ENCODE data around the gene VTN. TPM values are rescaled to one million over a fixed set of nuclear protein-coding genes. Genes with fewer than 3 reads are reported as not detected.
"Not testable (repeated sequence)": the region's sequence is repeated elsewhere in the genome, so short reads cannot be mapped to it uniquely, and the experiment has no call there.

Gene VTN
- total RNA-seq, 1 donor from 2014 or later, result 0.31 TPM

- no peak for DNase-seq
These were observed 27.8 kb downstream of the VTN start for GRCh38 chr17:28342313-28342712.

DNA sequence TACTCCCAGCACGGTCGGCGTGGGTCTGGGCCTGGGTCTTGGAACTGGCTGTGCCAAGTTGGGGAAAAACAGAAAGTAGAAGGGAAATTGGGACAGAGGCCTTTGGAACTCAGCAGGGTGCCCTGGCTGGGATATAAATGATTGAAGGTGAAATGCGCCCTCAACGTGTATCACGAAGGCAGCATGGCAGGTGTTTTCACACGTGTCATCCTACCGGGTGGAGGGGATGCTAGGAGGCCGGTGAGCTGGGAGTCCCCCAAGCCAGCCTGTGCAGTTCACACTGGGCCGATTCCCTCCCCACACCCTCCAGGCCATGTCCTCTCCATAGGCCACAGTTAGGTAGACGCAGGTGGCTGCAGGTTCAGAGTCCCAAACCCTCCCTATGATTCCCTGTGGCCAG lies 28.6 kb downstream of the VTN start:
- no peak for DNase-seq

GRCh38 chr17:28340374-28340773 lies 29.7 kb downstream of the VTN start:
- no peak for DNase-seq

DNA sequence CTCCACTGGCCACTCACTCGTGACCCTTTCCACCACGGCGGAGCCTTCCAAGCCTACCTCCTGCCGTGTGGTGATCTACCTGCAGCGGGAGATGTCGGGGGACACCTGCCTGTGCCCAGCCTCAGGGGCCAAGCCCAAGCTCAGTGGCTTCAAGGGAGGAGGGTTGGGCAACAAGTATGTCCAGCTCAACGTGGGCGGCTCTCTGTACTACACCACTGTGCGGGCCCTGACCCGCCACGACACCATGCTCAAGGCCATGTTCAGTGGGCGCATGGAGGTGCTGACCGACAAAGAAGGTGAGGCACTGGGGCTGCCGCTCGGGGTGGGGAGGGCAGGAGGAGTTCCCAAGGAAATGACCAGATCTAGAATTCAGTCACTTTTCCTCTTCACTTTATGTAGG lies 30.7 kb downstream of the VTN start:
- DNase-seq, result no peak

DNA sequence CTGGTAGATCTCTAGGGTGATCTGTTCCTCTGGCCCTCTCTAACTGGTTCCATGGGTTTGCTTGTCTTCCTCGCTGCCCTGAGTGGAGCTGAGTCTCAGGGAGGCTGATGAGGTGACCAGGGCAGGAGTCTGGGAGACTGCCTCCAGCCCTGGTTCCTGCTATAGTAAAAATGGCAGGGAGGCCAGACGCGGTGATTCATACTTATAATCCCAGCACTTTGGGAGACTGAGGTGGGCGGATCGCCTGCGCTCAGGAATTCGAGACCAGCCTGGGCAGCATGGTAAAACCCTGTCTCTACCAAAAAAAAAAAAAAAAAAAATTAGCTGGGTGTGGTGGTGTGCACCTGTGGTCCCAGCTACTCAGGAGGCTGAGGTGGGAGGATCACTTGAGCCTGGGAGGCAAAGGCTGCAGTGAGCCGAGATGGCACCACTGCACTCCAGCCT lies 31.3 kb downstream of the VTN start:
- not testable (repeated sequence) for DNase-seq

- no peak for DNase-seq
These were observed 31.9 kb downstream of the VTN start for GRCh38 chr17:28338056-28338768.

GRCh38 chr17:28335959-28336871 lies 33.9 kb downstream of the VTN start:
- DNase-seq, result no peak

- DNase-seq, result peak; percentile 99
These were observed 34.7 kb downstream of the VTN start, which contains the start of the genes IFT20 and TNFAIP1 for GRCh38 chr17:28335201-28335958. Gene IFT20 (minus strand): TSS chr17:28335472. CDS start chr17:28331985, 3,487 bp downstream. Gene TNFAIP1 (plus strand): TSS chr17:28335761. CDS start chr17:28339522, 3,761 bp downstream.

DNA sequence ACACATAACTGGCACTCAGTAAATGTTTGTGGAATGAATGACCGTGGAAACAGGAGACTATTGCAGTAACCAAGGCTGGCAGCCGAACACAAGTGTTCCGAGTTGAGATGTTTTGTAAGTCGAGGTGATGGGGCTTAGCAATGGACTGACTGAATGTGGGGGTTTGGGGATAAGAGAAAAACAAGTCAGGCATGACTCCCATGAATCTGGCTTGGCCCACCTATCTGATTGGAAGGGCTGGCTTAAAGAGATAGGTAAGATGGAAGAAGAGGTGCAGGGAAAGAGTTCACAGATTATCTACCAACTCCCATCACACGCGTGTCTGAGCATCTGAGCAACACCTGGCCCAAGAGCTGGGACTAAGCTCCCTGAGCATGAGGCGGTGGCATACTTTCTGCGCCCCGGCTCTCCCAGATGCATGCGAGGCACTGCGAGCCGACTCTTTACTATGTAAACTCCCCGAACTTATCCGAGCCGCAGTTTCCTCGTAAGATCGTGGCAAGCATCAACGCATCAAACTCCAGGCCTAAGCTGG lies 35.4 kb downstream of the VTN start:
- DNase-seq, result no peak

GRCh38 chr17:28334171-28334570 lies 35.9 kb downstream of the VTN start:
- DNase-seq, result no peak

DNA sequence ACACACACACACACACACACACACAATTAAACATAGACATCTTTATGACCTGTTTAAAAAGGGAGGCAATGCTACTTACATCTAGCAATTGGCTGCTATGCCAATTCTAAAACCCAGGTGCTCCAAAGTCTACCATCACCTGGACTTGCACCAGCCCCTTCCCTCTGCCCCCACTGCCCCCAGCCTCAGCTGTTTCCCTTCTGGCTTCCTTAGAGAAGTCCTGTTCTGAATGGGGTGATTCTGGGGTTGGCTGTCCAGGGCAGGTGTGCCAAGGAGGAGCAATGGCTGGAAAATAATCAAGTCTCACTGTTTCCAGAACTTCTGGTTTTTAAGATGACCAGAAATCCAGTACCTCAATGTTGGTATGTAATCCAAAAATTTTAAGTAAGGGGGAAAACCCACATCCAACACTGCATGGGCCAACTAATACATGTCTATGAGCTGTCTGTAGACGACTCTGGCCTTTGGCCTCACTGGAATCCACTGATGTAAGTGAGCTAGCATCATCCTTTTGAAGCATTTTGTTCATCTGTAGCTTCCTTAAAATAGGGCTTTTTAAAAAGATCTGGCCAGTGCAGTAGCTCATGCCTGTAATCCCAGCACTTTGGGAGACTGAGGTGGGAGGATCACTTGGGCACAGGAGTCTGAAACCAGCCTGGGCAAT lies 36.9 kb downstream of the VTN start:
- DNase-seq, result no peak

- no peak for DNase-seq
These were observed 38.2 kb downstream of the VTN start for GRCh38 chr17:28331891-28332420.

DNA sequence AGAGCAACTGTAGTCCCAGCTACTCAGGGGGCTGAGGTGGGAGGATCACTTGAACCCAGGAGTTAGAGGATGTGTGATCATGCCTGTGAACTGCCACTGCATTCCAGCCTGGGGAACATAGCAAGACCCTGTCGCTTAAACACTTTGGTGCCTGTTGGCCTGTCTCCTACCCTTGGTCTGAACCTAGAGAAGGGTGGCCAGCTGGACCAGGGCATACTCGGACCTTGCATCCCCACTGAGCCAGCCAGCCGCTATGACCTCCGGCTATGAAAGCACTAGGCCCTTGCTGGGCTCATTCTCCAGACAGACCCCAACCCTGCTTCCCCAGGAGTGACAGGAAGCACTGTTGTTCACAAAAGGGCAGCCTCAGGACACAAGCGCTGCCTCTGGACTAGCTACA lies 39.4 kb downstream of the VTN start:
- DNase-seq, result no peak

GRCh38 chr17:28328325-28328724 lies 41.8 kb downstream of the VTN start:
- no peak for DNase-seq

- no peak for DNase-seq
These were observed 42.4 kb downstream of the VTN start for GRCh38 chr17:28327709-28328108.

GRCh38 chr17:28327031-28327607 lies 43.0 kb downstream of the VTN start:
- DNase-seq, result no peak

DNA sequence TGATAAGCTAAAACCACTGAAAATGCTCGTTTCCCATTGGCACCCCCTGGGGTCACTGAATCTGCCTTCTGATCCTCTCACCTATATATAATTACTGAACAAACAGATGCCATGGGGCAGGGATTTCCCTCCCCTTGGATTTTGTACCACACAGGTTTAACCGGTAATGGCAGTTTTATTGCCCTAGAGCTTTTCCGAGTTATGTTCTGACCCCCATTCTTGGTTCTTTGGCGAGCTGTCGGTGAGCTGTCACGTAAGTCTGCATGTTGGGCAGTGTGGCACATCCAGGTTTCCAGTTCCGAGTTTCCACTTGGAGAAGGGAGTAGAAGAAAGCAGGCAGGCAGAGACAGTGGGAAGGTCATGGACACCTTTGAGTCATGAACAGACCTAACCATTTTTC lies 44.0 kb downstream of the VTN start:
- no peak for DNase-seq

DNA sequence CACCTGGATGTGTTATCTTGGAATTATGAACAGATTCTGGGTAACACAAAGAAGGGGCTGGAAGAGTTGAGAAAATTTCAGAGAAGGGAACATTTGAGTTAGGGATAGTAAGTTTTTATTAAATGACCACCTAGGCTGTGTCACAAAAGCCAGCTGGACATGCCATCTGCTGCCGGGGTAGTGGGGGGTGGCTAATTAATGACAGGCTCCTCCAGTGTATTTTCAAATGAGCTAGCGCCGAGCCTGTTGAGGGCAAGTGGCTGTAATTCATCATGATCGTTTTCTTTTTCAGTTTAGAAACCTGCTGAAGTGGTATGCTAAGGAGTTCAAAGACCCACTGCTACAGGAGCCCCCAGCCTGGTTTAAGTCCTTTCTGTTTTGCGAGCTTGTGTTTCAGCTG lies 44.9 kb downstream of the VTN start:
- DNase-seq, result no peak

- DNase-seq, result no peak
These were observed 45.3 kb downstream of the VTN start for GRCh38 chr17:28324781-28325180.

- DNase-seq, result no peak
These were observed 45.8 kb downstream of the VTN start for GRCh38 chr17:28324267-28324745.
